Airway epithelial cell (primary cell): ENCODE data around the gene TRMT44. TPM values are rescaled to one million over a fixed set of nuclear protein-coding genes. Genes with fewer than 3 reads are reported as not detected.

Experiments used
- total RNA-seq: library from RNA; depleted of rRNA; stranded (reverse); fragments of >200 nt; gene quantifications from 2 replicates; pipeline ENCODE4 v1.2.3, GENCODE V29; 2015

TRMT44 gene
- total RNA-seq = 12.0 and 17.8 TPM in 2 replicates

GRCh38 chr4:8440492-8441311, at the start of gene TRMT44, which contains the start of gene ACOX3:
TRMT44 (plus strand) TSS chr4:8440777; CDS start chr4:8440823, 46 bp downstream.
ACOX3 (minus strand) TSS chr4:8440723; CDS start chr4:8416521, 24,202 bp downstream.

Other genes with a start within 250 kb of the TRMT44 start
- 36.3 and 37.0 TPM in 2 replicates for gene SH3TC1, start 241.5 kb upstream of the TRMT44 start, total RNA-seq
- 0.71 and 0.84 TPM in 2 replicates for gene HTRA3, start 171.0 kb upstream of the TRMT44 start, total RNA-seq
- gene ACOX3, start 54 bp upstream of the TRMT44 start, total RNA-seq = 30.1 and 35.8 TPM in 2 replicates
- not detected in 2 replicates for gene GPR78, start 139.6 kb downstream of the TRMT44 start, total RNA-seq
- gene CPZ, start 152.0 kb downstream of the TRMT44 start, total RNA-seq = 0.14 TPM in 1 of 2 replicates, not detected in the other